Upper lobe of left lung (tissue), 4 donors: Measurements from ENCODE around the gene EVL.

ENCODE experiments used
- POLR2A ChIP-seq, 4 donors: fragments of 450-650 bp; IDR thresholded peaks; one replicate each; pipeline ENCODE4 v1.5.1; 2016 to 2017; ENCODE audit warnings: antibody characterized with exemption in 4 of 4, mild to moderate bottlenecking in 2 of 4
- TF ChIP-seq, protein P1 (sequence below), 6 experiments: fragments of 450-650 bp in 4 of 6; fragments of 200-600 bp in 2 of 6; sonication (generic) in 2 of 6; IDR thresholded peaks; one replicate each; pipeline ENCODE4 v1.5.1; 2016 to 2019; ENCODE audit warnings: antibody characterized with exemption in 6 of 6

DNA sequence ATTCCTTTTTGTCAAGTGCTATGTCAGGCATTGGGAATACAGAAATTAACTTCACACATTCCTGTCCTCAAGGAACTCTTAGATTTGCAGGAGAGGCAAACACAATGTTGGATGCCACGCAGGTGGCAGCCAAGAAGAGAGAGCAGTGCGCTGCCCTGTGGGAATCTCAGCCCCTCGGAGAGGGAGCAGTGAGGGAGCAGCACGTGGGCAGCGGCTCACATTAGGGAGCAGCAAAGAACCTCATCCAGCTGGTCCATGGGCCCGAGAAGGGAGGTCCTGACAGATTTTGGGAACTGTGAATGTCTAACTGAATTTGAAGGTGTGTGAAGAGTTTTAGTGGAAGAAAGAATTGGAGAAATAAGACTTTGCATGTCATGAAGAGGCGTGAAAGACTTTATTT lies 47.2 kb upstream of the EVL start:
- TF ChIP-seq POLR2A (IDR thresholded peaks at IDR 0.05), result no peak
- TF ChIP-seq, protein P1, sequence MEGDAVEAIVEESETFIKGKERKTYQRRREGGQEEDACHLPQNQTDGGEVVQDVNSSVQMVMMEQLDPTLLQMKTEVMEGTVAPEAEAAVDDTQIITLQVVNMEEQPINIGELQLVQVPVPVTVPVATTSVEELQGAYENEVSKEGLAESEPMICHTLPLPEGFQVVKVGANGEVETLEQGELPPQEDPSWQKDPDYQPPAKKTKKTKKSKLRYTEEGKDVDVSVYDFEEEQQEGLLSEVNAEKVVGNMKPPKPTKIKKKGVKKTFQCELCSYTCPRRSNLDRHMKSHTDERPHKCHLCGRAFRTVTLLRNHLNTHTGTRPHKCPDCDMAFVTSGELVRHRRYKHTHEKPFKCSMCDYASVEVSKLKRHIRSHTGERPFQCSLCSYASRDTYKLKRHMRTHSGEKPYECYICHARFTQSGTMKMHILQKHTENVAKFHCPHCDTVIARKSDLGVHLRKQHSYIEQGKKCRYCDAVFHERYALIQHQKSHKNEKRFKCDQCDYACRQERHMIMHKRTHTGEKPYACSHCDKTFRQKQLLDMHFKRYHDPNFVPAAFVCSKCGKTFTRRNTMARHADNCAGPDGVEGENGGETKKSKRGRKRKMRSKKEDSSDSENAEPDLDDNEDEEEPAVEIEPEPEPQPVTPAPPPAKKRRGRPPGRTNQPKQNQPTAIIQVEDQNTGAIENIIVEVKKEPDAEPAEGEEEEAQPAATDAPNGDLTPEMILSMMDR (IDR thresholded peaks at IDR 0.05), result no peak
